H54 (cell line): Measurements from ENCODE around the gene IMMP1L.

Experiments
- DNase-seq: peaks from one replicate; pipeline ENCODE4 v3.0.0; 2011; ENCODE audit warnings: low spot score, mixed read lengths; ENCODE audit not compliant: insufficient read length
- FAIRE-seq: peaks from 3 replicates; lab custom pipeline; 2011; peaks lifted over from hg19 to GRCh38; lab: Jason Lieb, UNC
- POLR2A ChIP-seq: IDR thresholded peaks from 2 replicates; pipeline ENCODE4 v1.6.1; 2011; ENCODE audit warnings: low read depth, mild to moderate bottlenecking, low read length

The IMMP1L gene

GRCh38 chr11:31404614-31405013 is 104.8 kb downstream of the IMMP1L start:
- no peak for TF ChIP-seq POLR2A
- DNase-seq (no peak), FAIRE-seq (no peak)

- no peak for DNase-seq
- peak; percentile 84 for FAIRE-seq
- no peak for TF ChIP-seq POLR2A
These were observed 112.1 kb downstream of the IMMP1L start for GRCh38 chr11:31397239-31397834.

- DNase-seq: no peak
- no peak for TF ChIP-seq POLR2A
These were observed 122.0 kb downstream of the IMMP1L start for GRCh38 chr11:31387379-31387778.

GRCh38 chr11:31383116-31383515 is 126.3 kb downstream of the IMMP1L start:
- FAIRE-seq (no peak), DNase-seq (no peak)
- no peak for TF ChIP-seq POLR2A

More at GRCh38 chr11:31387379-31387778, 122.0 kb downstream of the IMMP1L start:
- FAIRE-seq: no peak
